ENCODE results near the gene C16orf78.

Gene C16orf78, protein sequence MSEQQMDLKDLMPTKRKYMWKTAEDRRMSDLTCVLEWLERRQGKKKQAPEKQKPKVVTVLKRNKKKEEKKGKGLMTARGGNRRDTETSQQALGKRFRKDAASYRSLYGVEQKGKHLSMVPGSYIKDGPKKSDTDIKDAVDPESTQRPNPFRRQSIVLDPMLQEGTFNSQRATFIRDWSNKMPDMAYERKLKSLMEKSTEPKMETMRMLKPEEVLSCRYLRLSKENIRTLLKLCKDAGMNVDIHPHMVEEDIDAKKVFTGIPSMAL

GRCh38 chr16:49373504-49373903, at the start of gene C16orf78:
C16orf78 (plus strand) TSS chr16:49373804; CDS start chr16:49373940, 136 bp downstream.
- DNase-seq (ENCODE audit: low read depth in 2 of 2): no peak

DNA sequence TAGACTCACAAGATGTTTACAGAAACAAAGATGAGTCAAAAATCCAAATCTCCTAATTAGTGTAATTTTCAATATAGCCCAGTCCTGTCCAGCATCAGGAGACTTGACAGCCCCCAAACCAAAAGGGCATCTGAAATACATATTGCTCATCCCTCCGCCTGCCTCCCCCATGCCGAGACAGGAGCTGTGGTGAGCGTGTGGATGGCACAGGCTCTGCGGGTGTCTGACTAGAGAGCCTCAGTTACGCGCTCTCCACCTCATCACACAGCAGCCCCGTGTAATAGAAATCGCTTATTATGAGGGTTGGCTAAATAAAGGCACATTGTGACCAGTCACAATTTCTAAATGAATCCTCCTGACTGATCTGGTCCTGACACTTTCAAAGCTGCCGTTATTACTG, 48.9 kb upstream of the C16orf78 start:
- DNase-seq (ENCODE audit: low read depth in 2 of 2): no peak

DNA sequence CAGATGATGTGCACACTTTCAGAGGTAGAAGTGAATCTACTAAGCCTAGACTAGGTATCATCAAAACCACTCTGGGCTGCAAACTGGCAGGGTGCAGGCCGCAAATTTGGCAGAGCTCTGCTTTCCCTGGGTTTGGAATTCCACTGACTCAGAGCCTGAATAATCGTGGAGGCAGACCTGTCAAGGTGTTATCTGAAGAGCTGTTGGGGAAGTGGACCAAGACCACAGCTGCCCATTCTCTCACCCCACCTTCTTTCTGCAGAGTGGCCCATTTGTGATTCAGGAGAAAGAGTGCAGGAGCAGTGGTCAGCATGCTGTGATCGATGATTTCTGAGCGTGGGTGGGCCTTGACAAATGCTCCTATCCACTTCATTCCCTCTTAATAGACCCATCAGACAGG, 46.1 kb upstream of the C16orf78 start:
- DNase-seq (ENCODE audit: low read depth in 2 of 2): no peak

GRCh38 chr16:49328325-49328724, 45.3 kb upstream of the C16orf78 start:
- DNase-seq (ENCODE audit: low read depth in 2 of 2): no peak

DNA sequence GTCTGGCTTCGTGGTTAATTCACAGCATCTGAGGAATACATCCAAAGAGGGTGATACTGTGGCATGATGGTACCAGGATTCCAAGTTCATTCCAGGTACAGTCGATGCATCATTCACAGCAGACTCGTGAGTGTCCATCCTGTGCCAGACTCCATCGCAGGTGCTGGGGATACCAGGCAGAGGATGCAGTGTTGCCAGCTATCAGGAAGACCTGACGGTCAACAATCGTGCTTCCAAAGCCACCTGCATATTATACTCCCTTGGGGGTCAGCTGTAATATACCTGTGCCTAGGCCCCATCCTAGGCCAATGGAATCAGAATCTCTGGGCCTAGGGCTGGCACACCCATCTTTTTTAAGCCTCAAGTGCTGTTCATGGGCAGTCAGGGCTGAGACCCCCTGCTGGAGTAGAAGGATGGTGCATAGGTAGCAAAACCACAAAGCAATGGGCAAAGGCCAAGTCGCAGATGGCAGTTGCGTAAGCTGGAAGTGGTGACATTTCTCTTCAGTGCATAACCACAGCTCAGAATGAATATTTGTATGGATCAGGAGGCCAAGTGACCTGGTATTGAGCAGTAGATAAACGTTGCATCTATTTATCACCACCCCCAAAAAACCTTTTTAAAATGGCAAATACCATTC, 42.9 kb upstream of the C16orf78 start:
- DNase-seq (ENCODE audit: low read depth in 2 of 2): no peak

DNA sequence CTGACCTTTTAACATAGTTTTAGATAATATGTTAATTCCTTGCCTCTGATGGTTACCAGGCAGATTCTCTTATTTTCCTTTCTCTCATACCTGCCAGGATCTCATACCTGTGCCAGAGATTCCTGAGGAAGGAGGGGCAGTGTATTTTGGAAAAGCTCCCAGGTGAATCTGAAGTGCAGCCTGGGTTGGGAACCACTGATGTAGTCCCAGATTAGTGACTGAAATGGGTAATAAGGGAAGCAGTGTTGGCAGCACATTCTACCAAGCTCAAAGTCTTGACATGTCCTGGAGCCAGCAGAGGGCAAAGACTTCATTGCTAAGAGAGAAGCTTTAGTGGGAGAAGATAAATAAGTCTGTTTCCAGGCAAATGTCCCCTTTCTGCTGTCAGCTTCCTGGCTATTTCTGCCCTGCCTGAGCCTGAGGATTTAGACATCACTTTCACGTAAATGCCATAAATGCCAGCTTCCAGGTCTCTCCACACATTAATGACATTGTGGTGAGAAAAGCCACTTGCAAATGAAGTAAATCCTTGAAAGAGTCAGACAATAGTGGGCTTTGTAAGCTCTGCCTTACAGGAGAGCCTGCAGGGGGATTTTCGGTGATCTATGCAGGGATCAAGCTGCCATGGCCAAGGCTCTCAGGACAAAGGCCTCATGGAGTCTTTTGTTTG, 40.9 kb upstream of the C16orf78 start:
- DNase-seq (ENCODE audit: low read depth in 2 of 2): no peak

- no peak for DNase-seq (ENCODE audit: low read depth in 2 of 2)
These were observed 40.4 kb upstream of the C16orf78 start for GRCh38 chr16:49333259-49333597.

- DNase-seq (ENCODE audit: low read depth in 2 of 2): no peak
These were observed 37.8 kb upstream of the C16orf78 start for GRCh38 chr16:49335828-49336227.

- DNase-seq (ENCODE audit: low read depth in 2 of 2): no peak
These were observed 37.0 kb upstream of the C16orf78 start for GRCh38 chr16:49336581-49336980.

GRCh38 chr16:49337814-49338350, 35.7 kb upstream of the C16orf78 start:
- DNase-seq (ENCODE audit: low read depth in 2 of 2): no peak

- no peak for DNase-seq (ENCODE audit: low read depth in 2 of 2)
These were observed 34.9 kb upstream of the C16orf78 start for GRCh38 chr16:49338611-49339265.

DNA sequence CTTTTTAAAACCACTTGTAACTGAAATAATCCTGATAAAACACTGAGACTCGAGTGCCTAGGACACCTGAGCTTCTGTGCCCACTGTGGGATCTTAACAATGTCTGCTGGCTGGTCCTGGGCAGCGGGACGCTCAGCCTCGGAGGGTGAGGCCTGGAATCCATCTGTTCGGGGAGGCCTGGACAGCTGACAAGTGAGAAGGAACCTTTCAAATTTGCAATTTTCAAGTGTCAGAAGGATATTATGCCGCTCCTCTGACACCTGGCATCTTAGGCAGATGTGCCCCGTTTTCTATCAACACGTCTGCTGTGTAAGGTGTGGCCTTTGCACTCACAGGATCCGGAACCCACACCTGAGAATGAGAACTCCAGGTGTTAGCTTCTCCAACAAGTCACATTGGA, 33.1 kb upstream of the C16orf78 start:
- DNase-seq (ENCODE audit: low read depth in 2 of 2): no peak

DNA sequence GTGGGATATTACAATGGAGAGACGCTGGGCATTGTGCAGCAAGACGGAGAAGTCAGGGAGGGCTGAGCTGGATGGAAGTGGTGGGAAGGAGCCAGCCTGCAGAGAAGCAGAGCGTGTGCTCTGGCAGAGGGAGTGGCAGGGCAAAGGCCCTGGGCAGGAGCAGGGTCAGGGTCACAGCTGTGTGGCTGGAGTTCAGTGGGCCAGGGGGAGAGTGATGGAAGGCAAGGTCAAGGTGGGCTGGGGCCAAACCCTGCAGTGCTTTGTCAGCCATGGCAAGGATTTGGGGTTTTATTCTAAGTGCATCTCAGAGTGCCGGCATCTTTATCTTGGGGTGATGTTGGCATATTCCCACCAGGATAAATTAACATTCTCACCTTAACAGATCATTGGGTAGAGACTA, 31.9 kb upstream of the C16orf78 start:
- DNase-seq (ENCODE audit: low read depth in 2 of 2): no peak

GRCh38 chr16:49342336-49343265, 31.0 kb upstream of the C16orf78 start:
- DNase-seq (ENCODE audit: low read depth in 2 of 2): no peak

DNA sequence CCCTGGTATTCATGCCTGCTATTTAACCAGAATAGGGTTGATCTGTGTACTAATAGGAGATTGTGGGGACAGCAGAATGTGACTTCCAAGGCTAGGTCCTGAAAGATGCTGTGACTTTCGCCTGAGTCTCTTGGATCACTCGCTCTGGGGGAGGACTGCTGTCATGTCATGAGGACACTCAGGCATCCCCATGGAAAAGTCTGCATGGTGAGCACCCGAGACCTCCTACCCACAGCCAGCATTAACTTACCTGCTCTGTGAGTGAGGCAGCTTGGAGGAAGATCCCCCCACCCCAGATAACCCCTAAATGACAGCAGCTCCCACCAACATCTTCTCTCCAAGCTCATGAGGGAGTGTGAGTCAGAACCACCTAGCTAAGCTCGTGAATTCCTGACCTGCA, 30.3 kb upstream of the C16orf78 start:
- DNase-seq (ENCODE audit: low read depth in 2 of 2): no peak

GRCh38 chr16:49344401-49344800, 29.2 kb upstream of the C16orf78 start:
- DNase-seq (ENCODE audit: low read depth in 2 of 2): no peak

DNA sequence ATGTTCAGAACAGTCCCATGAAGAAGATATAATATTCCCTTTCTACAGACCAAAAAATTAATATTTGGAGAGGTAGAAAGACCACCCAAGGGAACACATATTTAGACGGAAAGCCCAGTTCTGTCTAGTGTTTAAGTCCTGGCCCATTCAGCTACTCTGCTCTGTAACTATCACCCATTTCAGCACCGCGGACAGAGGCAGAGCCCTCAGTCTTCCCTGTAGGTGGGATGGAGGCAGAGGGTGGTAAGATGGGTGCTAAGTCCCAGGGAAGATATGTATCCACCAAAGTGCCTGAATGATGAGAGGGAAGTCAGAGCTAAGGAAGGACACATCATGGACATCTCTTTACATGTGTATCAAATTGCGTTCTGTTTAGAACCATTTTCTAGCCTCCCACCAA, 27.8 kb upstream of the C16orf78 start:
- DNase-seq (ENCODE audit: low read depth in 2 of 2): no peak

- DNase-seq (ENCODE audit: low read depth in 2 of 2): no peak
These were observed 27.1 kb upstream of the C16orf78 start for GRCh38 chr16:49346459-49346858.

GRCh38 chr16:49347476-49347875, 26.1 kb upstream of the C16orf78 start:
- no peak for DNase-seq (ENCODE audit: low read depth in 2 of 2)

DNA sequence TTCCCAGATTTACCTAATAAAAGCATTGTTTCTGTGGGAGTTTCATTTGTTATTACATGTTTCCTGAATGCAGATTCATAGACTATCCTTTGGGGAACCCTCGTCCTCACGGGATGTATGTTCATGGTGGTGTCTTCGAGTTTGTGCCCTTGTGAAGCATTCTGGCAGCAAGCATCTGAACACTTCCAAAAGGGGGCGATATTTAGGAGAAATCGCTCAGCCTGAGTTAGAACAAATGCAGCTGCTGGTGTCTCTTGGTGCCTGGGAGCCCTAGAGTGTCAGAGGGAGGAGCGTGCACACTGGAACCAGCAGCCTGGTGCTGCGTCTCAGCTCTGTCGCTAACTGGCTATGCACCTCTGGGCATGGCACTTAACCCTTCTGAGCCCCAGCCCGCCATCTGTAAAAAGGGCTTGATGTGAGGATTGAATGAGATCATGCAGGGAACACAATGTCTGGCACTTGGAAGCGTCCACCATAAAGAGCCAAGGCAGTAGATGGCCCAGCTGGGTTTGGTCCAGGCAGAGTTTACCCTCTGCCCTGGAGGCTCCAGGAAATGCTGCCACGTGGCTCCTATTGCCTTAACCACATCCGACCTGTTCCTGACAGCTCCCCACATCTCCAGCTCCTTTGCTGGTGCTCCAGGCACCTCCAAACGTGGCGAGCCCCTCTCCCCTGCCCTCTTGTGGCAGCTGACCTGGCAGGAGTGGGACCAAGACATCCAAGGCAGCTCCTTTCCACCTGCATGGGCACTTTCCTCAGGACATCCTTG, 25.0 kb upstream of the C16orf78 start:
- DNase-seq (ENCODE audit: low read depth in 2 of 2): no peak
